NCI-H1105 treated with DMSO at 0.1 percent for 48 hours (cell line): ENCODE measurements around the gene TERB2.
"Not testable (repeated sequence)": the region's sequence is repeated elsewhere in the genome, so short reads cannot be mapped to it uniquely, and the experiment has no call there.

ENCODE experiments used
- DNase-seq: peaks from one replicate; lab custom pipeline; 2025; lab: John Stamatoyannopoulos, UW

Gene TERB2

DNA sequence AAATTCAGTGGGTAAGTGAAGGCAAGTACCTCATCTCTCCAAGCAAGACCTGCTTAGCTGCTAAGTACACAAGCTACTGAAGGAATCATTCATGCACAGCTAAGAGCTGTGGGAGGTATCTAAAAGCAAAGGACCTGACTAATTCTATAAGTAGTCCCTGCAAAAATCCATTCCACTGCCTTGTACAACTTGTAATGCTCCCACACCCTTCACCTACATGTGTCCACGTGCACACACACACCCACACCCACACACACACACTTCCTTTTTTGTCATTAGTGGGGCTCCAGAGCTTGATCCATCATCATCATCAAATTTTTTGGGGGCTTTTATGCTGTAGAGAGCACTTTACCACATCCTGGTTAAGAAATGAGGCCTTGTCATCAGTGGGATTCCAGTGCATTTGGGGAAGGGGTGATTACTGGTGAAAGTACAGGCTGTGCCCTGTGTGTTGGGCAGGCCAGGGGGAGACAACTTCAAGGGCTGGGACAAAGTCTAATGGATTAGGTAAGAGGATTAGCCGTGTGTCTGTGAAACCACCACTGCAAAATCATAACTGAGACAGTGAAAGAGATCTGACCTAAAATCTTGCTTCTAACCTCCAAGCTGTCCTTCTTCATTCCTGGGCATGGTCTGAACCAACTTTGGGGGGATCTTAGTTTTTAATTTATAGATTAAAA lies 47.4 kb downstream of the TERB2 start:
- DNase-seq, result not testable (repeated sequence)

DNA sequence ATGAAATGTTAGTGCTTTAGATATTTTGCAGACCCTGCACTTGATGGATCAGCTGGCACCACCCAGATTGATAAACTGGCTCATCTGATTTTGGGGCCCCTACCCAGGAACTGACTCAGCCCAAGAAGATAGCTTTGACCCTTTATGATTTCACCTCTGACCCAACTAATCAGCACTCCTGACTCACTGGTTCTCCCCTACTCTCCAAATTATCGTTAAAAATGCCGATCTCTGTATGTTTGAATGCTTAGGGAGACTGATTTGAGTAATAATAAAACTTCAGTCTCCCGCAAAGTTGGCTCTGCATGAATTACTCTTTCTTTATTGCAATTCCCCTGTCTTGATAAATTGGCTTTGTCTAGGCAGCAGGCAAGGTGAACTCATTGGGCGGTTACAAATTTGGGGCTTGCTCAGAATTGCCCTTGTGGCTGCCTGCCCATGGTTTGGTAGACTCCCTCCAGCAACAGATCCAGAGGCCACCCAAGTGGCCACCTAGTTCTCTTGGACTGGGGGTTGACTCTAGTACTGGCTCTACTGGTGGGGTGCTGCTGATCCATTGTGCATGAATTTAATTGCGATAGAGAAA lies 48.2 kb downstream of the TERB2 start:
- DNase-seq, result not testable (repeated sequence)

DNA sequence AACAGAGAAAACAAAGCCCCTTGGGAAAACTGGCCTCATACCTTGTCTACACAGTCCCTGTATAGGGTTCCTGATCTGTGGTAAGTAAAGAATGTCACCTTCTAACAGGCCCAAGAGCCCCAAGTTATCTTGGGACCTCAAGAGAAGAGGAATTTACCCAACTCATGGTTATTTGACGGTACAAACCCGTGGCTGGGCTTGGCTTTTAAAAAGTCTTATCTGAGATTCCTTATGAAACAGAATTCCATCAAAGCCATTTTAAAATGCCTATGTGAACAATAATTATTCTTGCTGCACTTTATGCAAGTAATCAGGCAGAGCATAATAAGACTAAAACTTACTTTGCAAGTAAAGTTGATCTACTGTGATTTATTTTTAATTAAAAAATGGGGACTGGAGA lies 52.6 kb downstream of the TERB2 start:
- no peak for DNase-seq

DNA sequence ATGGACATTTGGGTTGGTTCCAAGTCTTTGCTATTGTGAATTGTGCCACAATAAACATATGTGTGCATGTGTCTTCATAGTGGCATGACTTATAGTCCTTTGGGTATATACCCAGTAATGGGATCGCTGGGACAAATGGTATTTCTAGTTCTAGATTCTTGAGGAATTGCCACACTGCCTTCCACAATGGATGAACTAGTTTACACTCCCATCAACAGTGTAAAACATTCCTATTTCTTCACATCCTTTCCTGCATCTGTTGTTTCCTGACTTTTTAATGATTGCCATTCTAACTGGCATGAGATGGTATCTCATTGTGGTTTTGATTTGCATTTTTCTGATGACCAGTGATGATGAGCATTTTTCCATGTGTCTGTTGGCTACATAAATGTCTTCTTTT lies 58.6 kb downstream of the TERB2 start:
- not testable (repeated sequence) for DNase-seq

DNA sequence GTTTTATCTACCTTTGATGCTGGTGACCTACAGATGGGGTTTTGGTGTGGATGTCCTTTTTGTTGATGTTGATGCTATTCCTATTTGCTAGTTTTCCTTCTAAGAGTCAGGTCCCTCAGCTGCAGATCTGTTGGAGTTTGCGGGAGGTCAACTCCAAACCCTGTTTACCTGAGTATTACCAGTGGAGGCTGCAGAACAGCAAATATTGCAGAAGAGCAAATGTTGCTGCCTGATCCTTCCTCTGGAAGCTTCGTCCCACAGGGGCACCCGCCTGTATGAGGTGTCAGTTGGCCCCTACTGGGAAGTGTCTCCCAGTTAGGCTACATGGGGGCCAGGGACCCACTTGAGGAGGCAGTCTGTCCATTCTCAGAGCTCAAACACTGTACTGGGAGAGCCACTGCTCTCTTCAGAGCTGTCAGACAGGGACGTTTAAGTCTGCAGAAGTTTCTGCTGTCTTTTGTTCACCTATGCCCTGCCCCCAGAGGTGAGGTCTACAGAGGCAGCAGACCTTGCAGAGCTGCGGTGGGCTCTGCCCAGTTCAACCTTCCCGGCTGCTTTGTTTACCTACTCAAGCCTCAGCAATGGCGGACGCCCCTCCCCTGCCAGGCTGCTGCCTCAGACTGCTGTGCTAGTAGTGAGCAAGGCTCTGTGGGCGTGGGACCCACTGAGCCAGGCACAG lies 63.9 kb downstream of the TERB2 start:
- not testable (repeated sequence) for DNase-seq

DNA sequence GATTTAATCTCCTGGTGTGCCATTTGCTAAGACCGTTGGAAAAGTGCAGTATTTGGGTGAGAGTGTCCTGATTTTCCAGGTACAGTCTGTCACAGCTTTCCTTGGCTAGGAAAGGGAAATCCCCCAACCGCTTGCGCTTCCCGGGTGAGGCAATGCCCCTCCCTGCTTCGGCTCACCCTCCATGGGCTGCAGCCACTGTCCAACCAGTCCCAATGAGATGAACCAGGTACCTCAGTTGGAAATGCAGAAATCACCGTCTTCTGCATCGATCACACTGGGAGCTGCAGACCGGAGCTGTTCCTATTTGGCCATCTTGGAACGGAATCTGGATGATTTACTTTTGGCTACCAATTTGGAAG lies 64.4 kb downstream of the TERB2 start:
- DNase-seq, result not testable (repeated sequence)

DNA sequence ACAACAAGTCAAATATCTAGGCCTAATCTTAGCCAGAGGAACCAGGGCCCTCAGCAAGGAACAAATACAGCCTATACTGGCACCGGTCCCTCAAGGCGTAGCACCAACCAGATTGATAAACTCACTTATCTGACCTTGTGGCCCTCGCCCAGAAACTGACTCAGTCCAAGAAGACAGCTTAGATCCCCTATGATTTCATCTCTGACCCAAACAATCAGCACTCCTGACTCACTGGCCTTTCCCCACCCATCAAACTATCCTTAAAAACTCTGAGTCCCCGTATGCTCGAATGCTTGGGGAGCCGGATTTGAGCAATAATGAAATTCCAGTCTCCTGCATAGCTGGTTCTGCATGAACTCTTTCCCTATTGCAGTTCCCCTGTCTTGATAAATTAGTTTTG lies 64.9 kb downstream of the TERB2 start:
- no peak for DNase-seq

DNA sequence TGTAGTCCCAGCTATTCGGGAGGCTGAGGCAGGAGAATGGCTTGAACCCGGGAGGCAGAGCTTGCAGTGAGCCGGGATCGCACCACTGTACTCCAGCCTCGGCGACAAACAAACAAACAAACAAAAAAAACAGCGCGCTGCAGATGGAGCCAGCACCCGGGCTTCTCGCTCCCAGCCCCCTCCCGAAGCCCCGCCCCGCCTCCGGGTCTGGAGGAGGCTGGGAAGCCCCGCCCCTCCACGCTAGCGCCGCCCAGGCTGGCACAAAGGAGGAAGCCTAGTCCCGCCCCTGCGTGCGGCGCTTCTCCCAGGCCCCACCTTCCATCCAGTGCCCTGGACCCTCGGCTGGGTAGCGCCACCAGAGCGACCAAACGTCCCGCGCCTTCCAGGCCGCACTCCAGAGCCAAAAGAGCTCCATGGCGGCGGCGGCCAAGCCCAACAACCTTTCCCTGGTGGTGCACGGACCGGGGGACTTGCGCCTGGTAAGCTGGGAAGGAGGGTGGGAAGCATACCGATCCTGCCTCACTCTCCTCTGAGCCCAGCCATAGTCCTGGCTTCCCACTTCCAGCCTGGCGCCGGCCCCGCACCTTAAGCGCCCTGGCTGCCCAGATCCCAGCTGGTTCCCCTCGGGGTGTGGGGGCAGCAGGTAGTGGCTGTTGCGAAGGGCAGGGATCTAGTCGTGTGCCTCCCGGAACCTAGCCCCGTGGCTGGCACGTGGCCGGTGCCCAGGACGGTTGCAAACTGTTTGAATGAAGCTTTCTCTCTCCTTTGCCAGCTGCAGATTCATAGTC lies 66.6 kb downstream of the TERB2 start, which contains the start of gene SORD:
TSS of gene SORD (plus strand) at position 325 of the 788 bp plus-strand sequence. CDS start at position 414, 89 bp downstream.
- peak; percentile 64 for DNase-seq

DNA sequence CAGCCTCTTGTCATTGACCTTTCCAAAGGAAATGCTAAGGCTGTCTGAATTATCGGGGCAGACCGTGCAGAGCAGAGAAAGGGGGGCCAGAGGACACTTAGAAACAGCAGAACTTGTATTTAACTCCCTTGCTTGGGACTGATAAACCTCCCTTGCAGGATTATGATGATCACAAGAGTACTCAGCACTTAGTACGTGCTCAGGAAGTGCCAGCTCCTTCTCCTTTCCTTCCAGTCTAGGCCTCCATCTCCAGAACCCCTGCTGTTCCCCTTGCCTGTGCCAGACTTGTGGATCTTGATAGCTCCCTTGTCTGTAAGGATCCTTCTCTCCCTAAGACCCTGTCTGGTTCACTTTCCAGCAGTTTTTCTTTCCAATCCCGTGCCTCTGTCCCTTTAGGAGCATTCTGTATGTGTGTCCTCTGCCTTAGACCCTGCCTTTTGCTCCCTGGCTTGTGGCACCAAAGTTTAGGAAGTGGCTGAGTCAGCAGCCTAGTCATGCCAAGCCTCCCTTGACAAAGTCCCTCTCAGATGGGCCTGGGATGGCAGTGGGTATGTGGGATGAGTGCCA lies 67.3 kb downstream of the TERB2 start:
- no peak for DNase-seq

DNA sequence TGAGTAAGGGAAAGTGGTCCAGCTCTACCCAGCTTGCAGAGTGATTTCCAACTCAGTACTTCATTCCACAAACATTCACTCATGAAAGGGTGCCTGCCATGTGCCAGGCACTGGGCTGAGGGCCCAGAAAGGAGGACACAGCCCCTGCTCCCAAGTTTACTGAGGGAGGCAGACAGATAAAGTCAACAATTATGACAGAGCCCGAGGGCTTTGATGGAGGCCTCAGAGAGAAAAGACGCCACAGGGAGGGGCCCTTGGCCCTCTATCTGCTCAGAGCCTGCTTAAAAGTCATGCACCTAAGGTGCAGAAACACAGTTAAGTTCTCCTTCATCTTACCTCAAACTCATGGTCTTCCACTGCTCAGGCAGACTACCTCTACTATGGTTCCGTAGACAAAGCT lies 68.2 kb downstream of the TERB2 start:
- not testable (repeated sequence) for DNase-seq

DNA sequence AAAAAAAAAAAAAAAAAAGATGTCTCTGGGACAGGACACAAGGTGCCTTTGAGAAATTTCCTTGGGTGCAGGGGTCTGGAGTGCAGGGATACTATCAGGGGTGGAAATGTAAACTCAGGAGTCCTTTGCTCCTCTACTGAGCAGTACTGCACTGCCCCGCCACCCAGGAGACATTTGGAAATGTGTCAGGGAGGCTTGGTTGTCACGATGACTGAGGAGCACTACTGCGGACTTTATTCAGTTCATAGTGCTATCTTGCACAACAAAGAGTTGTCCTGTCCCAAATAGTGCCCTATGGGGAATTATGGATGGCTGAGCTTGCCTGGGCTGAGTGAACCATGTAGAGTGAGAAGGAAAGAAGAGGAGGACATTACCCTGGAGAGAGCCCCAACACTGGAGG lies 69.1 kb downstream of the TERB2 start:
- DNase-seq, result not testable (repeated sequence)

DNA sequence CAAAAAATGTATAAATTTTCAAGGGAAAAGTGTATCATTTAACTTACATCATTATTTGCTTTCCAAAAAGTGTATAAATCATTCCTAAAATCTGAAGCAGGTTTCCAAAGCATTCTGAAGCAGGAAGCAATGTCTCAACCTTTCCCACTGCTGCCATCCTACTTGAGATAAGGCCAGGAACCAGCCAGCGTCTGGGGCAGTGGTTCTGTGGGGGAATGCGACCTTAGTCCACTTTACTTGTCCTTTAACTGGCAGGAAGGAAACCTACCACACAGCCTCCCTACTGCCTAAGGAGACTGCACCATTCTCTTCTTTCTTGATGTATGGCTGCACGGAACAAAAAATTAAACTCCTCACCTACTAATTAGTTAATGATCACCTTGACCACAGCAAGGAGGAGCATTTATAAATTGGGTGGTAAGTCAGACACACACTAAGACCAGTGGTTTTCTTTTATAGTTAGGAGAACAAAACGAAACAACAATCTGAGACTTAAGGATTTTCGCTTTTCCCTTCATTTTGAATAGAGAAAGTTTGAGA lies 70.2 kb downstream of the TERB2 start:
- no peak for DNase-seq

DNA sequence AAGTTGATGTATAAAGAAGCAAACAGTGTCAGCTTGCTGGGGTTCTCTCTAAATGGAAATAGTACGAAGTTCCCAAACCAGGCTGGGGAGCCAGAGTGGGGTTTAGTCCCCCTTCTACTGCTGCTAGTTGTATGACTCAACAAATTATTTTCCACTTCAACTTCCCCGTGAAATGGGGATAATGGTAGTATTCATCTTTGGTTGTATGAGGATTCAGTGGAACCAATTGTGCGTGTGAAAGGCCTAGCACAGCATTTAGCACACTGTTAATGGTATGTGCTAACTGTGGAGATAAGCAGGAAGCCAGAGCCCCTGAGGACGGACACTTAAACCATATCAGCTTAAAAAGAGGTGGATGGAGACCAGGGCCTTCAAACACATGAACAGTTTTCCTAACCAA lies 70.7 kb downstream of the TERB2 start:
- no peak for DNase-seq
